ENCODE measurements around the gene PGD.

- TF ChIP-seq RAD21 (IDR thresholded peaks at IDR 0.05; ENCODE audit: insufficient read depth, low read depth, low read length), result no peak
- no peak for TF ChIP-seq SUPT20H (IDR thresholded peaks at IDR 0.05; ENCODE audit: borderline replicate concordance, control insufficient read depth, low read depth, low read length)
Observed at GRCh38 chr1:10440305-10440704, 41.4 kb downstream of the PGD start.

All from GM12878 (cell line).